K562 (cell line): Measurements from ENCODE around the gene ARHGAP10. TPM values are rescaled to one million over a fixed set of nuclear protein-coding genes. Genes with fewer than 3 reads are reported as not detected.

Experiments used
- ATAC-seq: fragments of 200-7000 bp; cut with Tn5 transposase; 3 replicates; pipeline ENCODE4 v1.9.1; 2020; ENCODE audit warnings: moderate library complexity
- BruUV-seq: library from RNA; stranded (reverse); fragments of 400-500 nt; replicated peaks from 2 replicates; lab custom pipeline; 2021; lab: Mats Ljungman, UMichigan
- CTCF ChIA-PET: fragments of 300-600 bp; formaldehyde crosslinking; extraction: SDS; loops from one replicate; lab custom pipeline; 2021; ENCODE audit warnings: low intra/inter-chr PET ratio; lab: Yijun Ruan, JAX
- POLR2A ChIA-PET: fragments of 300-600, 350-650 bp; sonication (Branson Sonifier 250); formaldehyde crosslinking; extraction: SDS; loops from one replicate; lab custom pipeline; 2021; ENCODE audit warnings: antibody characterized with exemption, inconsistent platforms; lab: Yijun Ruan, JAX
- DNase-seq, 4 experiments: peaks; one replicate each; pipeline versions ENCODE4 v3.0.0 to v3.0.0-alpha.2; 2011 to 2018; ENCODE audit warnings: low spot score in 3 of 4, mixed read lengths in 3 of 4; ENCODE audit errors: extremely low read depth in 1 of 4
- FAIRE-seq: peaks from 2 replicates; lab custom pipeline; 2011; peaks lifted over from hg19 to GRCh38; lab: Jason Lieb, UNC
- H2AFZ ChIP-seq: 2 replicates; pipeline ENCODE4 v1.6.0; 2011; ENCODE audit warnings: low read depth, low read length, control low read depth, inconsistent platforms
- H3K27ac ChIP-seq: fragments of 200-600 bp; 3 replicates; pipeline ENCODE4 v1.8.0; 2011; ENCODE audit warnings: low read depth, mild to moderate bottlenecking, control low read depth, inconsistent platforms, low read length, moderate library complexity, mixed read lengths; ENCODE audit errors: extremely low read depth
- H3K27me3 ChIP-seq, 2 experiments: fragments of 300-600 bp in 1 of 2; 2 replicates in 1 of 2; 3 replicates in 1 of 2; pipeline versions ENCODE4 v1.6.0 to v1.8.0; 2011; ENCODE audit warnings: inconsistent platforms in 2 of 2, low read length in 2 of 2, mild to moderate bottlenecking in 1 of 2, mixed read lengths in 1 of 2, moderate library complexity in 1 of 2; ENCODE audit not compliant: control insufficient read depth in 2 of 2, insufficient read depth in 2 of 2
- H3K36me3 ChIP-seq: fragments of 300-600 bp; 3 replicates; pipeline ENCODE4 v1.8.0; 2011; ENCODE audit warnings: mild to moderate bottlenecking, low read length, inconsistent platforms; ENCODE audit not compliant: control insufficient read depth, insufficient read depth
- H3K4me1 ChIP-seq, 2 experiments: fragments of 200-600 bp in 1 of 2; replicated peaks in 1 of 2; 2 replicates in 1 of 2; 3 replicates in 1 of 2; pipeline versions ENCODE4 v1.5.1 to v1.8.0; 2011; ENCODE audit warnings: inconsistent platforms in 2 of 2, low read length in 2 of 2, mild to moderate bottlenecking in 1 of 2, mixed read lengths in 1 of 2, moderate library complexity in 1 of 2; ENCODE audit not compliant: control insufficient read depth in 2 of 2, insufficient read depth in 2 of 2
- H3K4me2 ChIP-seq: 2 replicates; pipeline ENCODE4 v1.6.1; 2011; ENCODE audit warnings: low read length, control low read depth, inconsistent platforms, mixed read lengths; ENCODE audit not compliant: insufficient read depth
- H3K4me3 ChIP-seq: fragments of 200-600 bp; sonication (generic), shearing (Covaris generic); 2 replicates; pipeline ENCODE4 v1.5.1; 2016; ENCODE audit warnings: control low read depth, inconsistent platforms
- H3K79me2 ChIP-seq: fragments of 200-600 bp; 3 replicates; pipeline ENCODE4 v1.8.0; 2011; ENCODE audit warnings: low read length, inconsistent platforms; ENCODE audit not compliant: control insufficient read depth, insufficient read depth
- H3K9ac ChIP-seq, 2 experiments: 2 replicates each; pipeline versions ENCODE4 v1.6.0 to v1.6.1; 2011; ENCODE audit warnings: low read depth in 2 of 2, low read length in 2 of 2, control low read depth in 1 of 2, inconsistent platforms in 1 of 2, mild to moderate bottlenecking in 1 of 2, mixed read lengths in 1 of 2; ENCODE audit not compliant: insufficient read depth in 1 of 2
- H3K9me1 ChIP-seq: one replicate; pipeline ENCODE4 v1.6.0; 2011; ENCODE audit warnings: inconsistent platforms, mild to moderate bottlenecking, low read length, moderate library complexity; ENCODE audit not compliant: control insufficient read depth, insufficient read depth
- H3K9me3 ChIP-seq: replicated peaks from 2 replicates; pipeline ENCODE4 v1.5.1; 2011; ENCODE audit warnings: low read depth, low read length, inconsistent platforms; ENCODE audit not compliant: control insufficient read depth, insufficient read depth
- H4K20me1 ChIP-seq: replicated peaks from 2 replicates; pipeline ENCODE4 v1.6.1; 2011; ENCODE audit warnings: low read length, inconsistent platforms, mixed read lengths; ENCODE audit not compliant: control insufficient read depth, insufficient read depth
- CHCHD3 ChIP-seq: fragments of 250-450 bp; sonication (Bioruptor Pico); IDR thresholded peaks from 2 replicates; pipeline ENCODE4 v2.1.2; 2022; ENCODE audit warnings: mild to moderate bottlenecking
- GATA2 ChIP-seq: sonication (generic); formaldehyde crosslinking; IDR thresholded peaks from 2 replicates; pipeline ENCODE4 v1.4.0; 2020; ENCODE audit warnings: mild to moderate bottlenecking, missing genetic modification reagents
- ZC3H4 ChIP-seq: sonication (generic); formaldehyde crosslinking; IDR thresholded peaks from 2 replicates; pipeline ENCODE4 v1.9.0; 2021; ENCODE audit warnings: missing genetic modification reagents, borderline replicate concordance
- WGBS: fragments of 100-300 bp; shearing (Covaris generic); methylation state at CpG from one replicate; pipeline ENCODE4 v1.1.6; 2016; ENCODE audit warnings: low coverage, mixed read lengths; ENCODE audit not compliant: insufficient coverage; ENCODE audit errors: missing lambda C conversion rate; 5-methylcytosine and 5-hydroxymethylcytosine counted together
- in situ Hi-C: fragments of 300-500 bp; cut with MboI; formaldehyde crosslinking; loops from 4 replicates; pipeline ENCODE4 v1.15.0; 2018; ENCODE audit warnings: inconsistent platforms, mixed read lengths
- intact Hi-C: fragments of 100-400 bp; cut with micrococcal nuclease; formaldehyde crosslinking; loops from 2 replicates; pipeline ENCODE4 v1.14.2; 2022
- polyA plus RNA-seq, 8 experiments: library from polyadenylated mRNA; depleted of rRNA in 4 of 8; stranded (reverse) in 5 of 8; unstranded in 3 of 8; fragments of >200 nt; fragmentation: Nextera tagmentation in 2 of 8; fragmentation: Illumina TruSeq in 1 of 8; extraction: Ambion mirVana in 2 of 8; extraction: Trizol in 1 of 8; gene quantifications; 2 replicates each; pipeline versions ENCODE4 v1.2.1 to v1.2.3, GENCODE V29; 2011 to 2014; ENCODE audit warnings: inconsistent platforms in 1 of 8, missing spikeins in 1 of 8
- total RNA-seq, 7 experiments: library from RNA; depleted of rRNA in 6 of 7; stranded (reverse); fragments of >200 nt in 6 of 7; fragmentation: Illumina TruSeq in 2 of 7; extraction: Trizol in 2 of 7; gene quantifications; 2 replicates each; pipeline versions ENCODE4 v1.2.1 to v1.2.3, GENCODE V29; 2011 to 2021; ENCODE audit warnings: low replicate concordance in 1 of 7
- TF ChIP-seq, protein P1 (sequence below): fragments of 250-450 bp; sonication (Bioruptor Pico); IDR thresholded peaks from 2 replicates; pipeline ENCODE4 v1.8.0; 2021; ENCODE audit warnings: mild to moderate bottlenecking, moderate library complexity

The ARHGAP10 gene
- total and polyA plus RNA-seq, 9 of the 15 experiments (the other 6 are each of a cell fraction or from before 2014, with no cell fraction given): 0.03 to 0.22 (median 0.06) TPM; not detected in 3

DNA sequence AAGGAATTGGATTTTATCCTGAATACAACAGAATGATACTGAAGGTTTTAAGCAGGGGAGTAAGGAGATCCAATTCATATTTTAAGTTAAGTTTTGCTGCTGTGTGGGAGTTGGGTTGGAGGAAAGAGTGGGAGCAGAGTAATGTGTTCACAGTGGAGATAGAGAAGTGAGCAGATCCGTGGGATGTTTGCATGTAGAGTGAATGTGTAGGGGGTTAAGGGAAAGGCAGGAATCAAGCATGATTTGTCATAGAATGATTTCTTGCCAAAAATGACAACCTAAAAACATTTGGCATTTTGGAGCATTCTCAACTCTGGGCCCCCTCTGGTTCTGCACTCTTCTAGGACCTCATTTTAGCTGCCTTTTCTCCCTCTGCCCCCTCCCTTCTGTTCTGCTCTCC lies 76.6 kb downstream of the ARHGAP10 start:
- H3K9ac ChIP-seq: no peak overlapping the region
- no peak overlapping the region for H3K27ac ChIP-seq
- BruUV-seq: no TSS peak
- no peaks in the 10 kb centered on the region; the same call in 1 of the 2 replicates for H4K20me1 ChIP-seq
- no peak for TF ChIP-seq CHCHD3
- TF ChIP-seq, protein P1, sequence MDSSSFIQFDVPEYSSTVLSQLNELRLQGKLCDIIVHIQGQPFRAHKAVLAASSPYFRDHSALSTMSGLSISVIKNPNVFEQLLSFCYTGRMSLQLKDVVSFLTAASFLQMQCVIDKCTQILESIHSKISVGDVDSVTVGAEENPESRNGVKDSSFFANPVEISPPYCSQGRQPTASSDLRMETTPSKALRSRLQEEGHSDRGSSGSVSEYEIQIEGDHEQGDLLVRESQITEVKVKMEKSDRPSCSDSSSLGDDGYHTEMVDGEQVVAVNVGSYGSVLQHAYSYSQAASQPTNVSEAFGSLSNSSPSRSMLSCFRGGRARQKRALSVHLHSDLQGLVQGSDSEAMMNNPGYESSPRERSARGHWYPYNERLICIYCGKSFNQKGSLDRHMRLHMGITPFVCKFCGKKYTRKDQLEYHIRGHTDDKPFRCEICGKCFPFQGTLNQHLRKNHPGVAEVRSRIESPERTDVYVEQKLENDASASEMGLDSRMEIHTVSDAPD (CRISPR knock-in tag): no peak
- no peaks in the 10 kb centered on the region for H3K79me2 ChIP-seq
- H3K4me1 ChIP-seq: no peaks in the 10 kb centered on the region
- no peak for ATAC-seq
- intact Hi-C loops (no loop called here), in situ Hi-C loops (no loop called here)
- no peaks in the 10 kb centered on the region; a peak in 1 of 5 replicates for H3K27me3 ChIP-seq
- CTCF ChIA-PET: no interaction called here
- FAIRE-seq: no peak
- no peak overlapping the region for H2AFZ ChIP-seq
- no peaks in the 10 kb centered on the region for H3K9me1 ChIP-seq
- POLR2A ChIA-PET: no interaction called here
- H3K9me3 ChIP-seq: no peaks in the 10 kb centered on the region
- H3K4me2 ChIP-seq: no peak overlapping the region
- WGBS: 0% methylated on average over 1 of the region's 1 CpG
- no peak overlapping the region for H3K4me3 ChIP-seq
- no peaks in the 10 kb centered on the region for H3K36me3 ChIP-seq
- no peak for DNase-seq

DNA sequence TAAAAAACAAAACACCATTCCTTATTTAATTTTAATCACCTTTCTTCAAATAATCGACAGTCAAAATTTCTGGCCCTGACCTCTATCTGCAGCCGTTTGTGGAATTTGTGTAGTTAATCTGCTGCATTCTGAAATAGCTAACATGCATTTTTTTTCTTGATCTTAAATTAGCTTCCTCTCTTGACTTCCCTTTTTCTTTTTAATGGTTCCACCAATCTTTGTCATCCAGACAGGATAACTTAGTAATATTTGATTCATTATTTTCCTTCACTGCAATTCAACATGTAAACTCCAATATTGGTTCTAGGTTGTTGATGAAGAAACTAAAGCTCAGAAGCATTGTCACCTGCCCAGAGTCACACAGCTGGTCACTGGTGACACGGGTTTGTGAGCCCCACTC lies 77.3 kb downstream of the ARHGAP10 start:
- FAIRE-seq: no peak
- TF ChIP-seq ZC3H4 (CRISPR knock-in tag): no peak
- TF ChIP-seq GATA2 (CRISPR knock-in tag): no peak
- TF ChIP-seq, all 486 proteins: peak for 0
- Histone ChIP-seq H3K4me3 (no peak overlapping the region), H3K4me2 (no peak overlapping the region), H3K36me3 (no peaks in the 10 kb centered on the region), H3K27me3 (no peaks in the 10 kb centered on the region; a peak in 1 of 5 replicates), H3K4me1 (no peaks in the 10 kb centered on the region), H3K9me3 (no peaks in the 10 kb centered on the region), H2AFZ (no peak overlapping the region), H3K27ac (no peak overlapping the region), H3K9me1 (no peaks in the 10 kb centered on the region), H3K9ac (no peak overlapping the region), H4K20me1 (no peaks in the 10 kb centered on the region; the same call in 1 of the 2 replicates), H3K79me2 (no peaks in the 10 kb centered on the region)
- CTCF ChIA-PET: no interaction called here
- no peak for ATAC-seq
- DNase-seq: no peak
- POLR2A ChIA-PET: no interaction called here
- 0% methylated on average over 3 of the region's 3 CpGs for WGBS
- intact Hi-C loops (no loop called here), in situ Hi-C loops (no loop called here)
- BruUV-seq: no TSS peak
